GM10248 (cell line): ENCODE data around the gene MGLL.

Experiments
- CTCF ChIA-PET: fragments of 300-600 bp; sonication (Branson Sonifier 250); formaldehyde crosslinking; extraction: SDS; loops from one replicate; lab custom pipeline; 2021; ENCODE audit warnings: antibody characterized with exemption; lab: Yijun Ruan, JAX
- POLR2A ChIA-PET: fragments of 350-650 bp; sonication (Branson Sonifier 250); formaldehyde crosslinking; extraction: SDS; loops from one replicate; lab custom pipeline; 2020; ENCODE audit warnings: antibody characterized with exemption; lab: Yijun Ruan, JAX
- DNase-seq: peaks from one replicate; pipeline ENCODE4 v3.0.0; 2012; ENCODE audit errors: extremely low spot score
- TF ChIP-seq, protein P1 (sequence below): IDR thresholded peaks from 2 replicates; pipeline ENCODE4 v1.5.1; 2012; ENCODE audit warnings: mild to moderate bottlenecking, low read depth; ENCODE audit errors: extremely low read depth, missing control alignments, control extremely low read depth

The MGLL gene

DNA sequence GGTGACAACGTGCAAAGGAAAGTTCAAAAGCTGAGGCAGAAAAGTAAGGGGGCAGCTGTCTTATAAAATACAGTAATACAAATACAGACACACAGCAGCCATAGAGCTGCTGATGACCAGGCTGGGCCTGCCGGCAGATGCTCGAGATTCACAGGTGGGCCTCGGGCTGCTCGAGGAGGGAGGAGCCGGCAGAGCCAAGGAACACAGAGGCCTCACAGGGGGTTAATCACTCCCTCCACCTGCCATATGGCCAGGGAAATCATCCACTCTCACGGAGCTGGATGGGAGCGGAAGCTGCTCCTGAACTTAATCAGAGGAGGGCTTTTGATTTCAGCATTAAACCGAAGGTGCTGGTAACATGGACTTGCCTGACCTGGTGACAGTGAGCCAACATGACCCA is 29.6 kb upstream of the MGLL start:
- ChIA-PET POLR2A (no interaction called here), CTCF (interaction anchor here (1.5 kb wide), 1 partner anchor 8 kb away, joined by 3 read pairs; no protein-coding TSS in a partner anchor)
- no peak for DNase-seq
- TF ChIP-seq, protein P1, sequence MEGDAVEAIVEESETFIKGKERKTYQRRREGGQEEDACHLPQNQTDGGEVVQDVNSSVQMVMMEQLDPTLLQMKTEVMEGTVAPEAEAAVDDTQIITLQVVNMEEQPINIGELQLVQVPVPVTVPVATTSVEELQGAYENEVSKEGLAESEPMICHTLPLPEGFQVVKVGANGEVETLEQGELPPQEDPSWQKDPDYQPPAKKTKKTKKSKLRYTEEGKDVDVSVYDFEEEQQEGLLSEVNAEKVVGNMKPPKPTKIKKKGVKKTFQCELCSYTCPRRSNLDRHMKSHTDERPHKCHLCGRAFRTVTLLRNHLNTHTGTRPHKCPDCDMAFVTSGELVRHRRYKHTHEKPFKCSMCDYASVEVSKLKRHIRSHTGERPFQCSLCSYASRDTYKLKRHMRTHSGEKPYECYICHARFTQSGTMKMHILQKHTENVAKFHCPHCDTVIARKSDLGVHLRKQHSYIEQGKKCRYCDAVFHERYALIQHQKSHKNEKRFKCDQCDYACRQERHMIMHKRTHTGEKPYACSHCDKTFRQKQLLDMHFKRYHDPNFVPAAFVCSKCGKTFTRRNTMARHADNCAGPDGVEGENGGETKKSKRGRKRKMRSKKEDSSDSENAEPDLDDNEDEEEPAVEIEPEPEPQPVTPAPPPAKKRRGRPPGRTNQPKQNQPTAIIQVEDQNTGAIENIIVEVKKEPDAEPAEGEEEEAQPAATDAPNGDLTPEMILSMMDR, result no peak

DNA sequence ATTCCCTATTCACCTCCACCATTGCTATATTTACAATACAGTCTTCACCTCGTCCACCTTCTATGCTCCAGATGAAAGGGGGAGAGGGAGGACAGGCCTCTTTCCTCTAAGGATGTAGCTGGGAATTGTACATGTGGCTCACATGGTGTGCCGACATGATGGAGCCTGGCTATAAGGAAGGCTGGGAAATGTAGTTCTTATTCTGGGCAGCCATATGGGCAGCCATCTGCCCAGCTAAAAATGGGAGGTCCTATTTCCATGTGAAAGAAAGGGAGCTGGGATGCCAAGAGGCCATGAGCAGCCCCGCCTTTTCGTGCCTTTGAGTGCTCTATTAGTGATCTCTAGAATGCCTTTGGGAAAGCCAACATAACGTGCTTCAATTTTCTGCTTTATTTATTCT is 27.1 kb upstream of the MGLL start:
- DNase-seq, result no peak
- CTCF ChIA-PET, result interaction anchor here (2.1 kb wide), 1 partner anchor 15 kb away, joined by 6 read pairs; no protein-coding TSS in a partner anchor
- POLR2A ChIA-PET, result no interaction called here
- TF ChIP-seq, protein P1, result no peak

DNA sequence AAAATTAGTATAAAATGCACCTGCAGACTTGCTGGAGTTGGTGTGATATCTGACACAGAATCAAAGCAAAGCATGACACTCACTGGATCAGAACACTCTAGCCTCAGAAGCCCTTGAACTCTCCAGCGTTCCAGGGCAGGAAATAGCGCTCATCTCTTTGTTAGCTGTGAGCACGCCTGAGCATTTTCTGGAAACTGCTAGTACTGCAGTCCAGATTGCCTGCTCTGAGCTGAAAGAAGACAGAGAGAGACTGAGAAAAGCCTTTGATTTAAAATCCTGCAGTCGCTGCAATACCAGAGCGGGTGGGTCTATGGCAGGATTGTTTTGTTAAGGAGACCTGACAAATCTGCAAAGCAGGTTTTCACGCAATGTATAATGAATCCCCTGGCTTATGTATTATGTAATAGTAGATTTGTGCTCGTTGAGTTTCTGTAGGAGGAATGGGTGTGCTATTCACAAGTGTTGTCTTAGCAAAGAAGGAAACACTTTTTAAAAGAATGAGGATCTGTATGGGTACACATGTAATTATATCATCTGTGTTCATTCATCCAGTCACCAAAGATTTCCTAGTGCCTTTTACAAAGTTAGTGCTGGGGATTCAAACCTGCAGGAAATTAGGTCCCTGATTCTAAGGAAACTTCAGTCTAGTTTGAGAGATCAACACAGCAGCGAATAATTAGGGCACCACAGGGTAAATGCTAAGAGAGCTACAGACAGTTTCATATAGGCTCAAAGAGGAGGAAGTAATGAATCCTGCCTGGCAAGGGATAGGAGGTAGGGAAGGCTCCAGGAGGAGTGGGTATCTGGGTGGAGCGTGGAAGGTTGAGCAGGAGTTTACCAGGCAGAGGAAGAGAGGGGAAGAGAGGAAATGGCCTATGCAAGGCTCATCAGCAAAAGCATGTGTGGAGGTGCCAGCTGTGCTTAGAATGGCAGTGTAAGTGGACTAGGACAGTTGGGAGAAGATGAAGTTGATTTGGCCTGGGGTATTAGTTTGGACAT is 26.1 kb upstream of the MGLL start:
- TF ChIP-seq, protein P1, result no peak
- POLR2A ChIA-PET, result no interaction called here
- DNase-seq, result no peak
- CTCF ChIA-PET, result interaction anchor here (2.1 kb wide), 1 partner anchor 14 kb away, joined by 6 read pairs; no protein-coding TSS in a partner anchor

DNA sequence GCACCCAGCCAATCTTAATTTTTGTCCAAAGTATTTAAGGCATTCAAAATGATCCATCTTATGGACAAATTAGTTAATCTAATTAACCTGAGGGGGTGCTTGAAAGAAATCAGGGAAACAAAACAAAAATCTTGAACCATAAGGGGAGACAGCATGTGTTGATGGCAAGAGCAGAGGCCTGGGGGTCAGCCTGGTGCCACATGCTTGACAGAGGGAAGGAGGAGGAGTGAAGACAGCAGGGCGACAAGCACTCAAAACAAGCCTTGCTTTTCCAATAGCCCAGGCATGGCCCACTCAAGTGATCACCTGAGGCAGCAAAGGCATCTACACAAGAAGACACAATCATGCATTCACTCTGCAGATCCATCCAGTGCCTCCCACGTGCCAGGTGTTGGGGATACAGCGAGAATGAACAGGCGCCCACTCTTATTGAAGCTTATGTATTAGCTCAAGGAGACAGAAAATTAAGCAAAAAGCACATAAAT is 25.0 kb upstream of the MGLL start:
- no peak for DNase-seq
- TF ChIP-seq, protein P1, result no peak
- ChIA-PET POLR2A (no interaction called here), CTCF (interaction anchor here (2.1 kb wide), 1 partner anchor 13 kb away, joined by 6 read pairs; no protein-coding TSS in a partner anchor)

DNA sequence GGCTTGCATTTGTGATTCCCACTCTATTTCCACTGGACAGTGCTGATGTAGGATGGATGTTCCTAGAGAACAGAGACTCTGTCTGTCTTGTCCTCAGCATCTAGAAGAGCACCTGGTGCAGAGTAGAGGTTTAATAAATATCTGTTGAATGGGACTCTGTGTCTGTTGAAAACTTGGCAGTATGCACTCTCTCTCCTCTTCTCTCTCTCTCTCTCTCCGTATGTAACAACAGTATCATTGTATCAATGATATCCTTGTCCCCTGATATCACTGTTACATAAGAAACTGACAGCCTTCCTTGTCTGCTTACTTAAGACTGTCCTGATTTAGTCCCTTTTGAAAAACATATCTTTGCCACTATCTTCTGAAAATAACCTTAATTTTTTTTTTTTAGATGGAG is 24.3 kb upstream of the MGLL start:
- POLR2A ChIA-PET, result no interaction called here
- CTCF ChIA-PET, result no interaction called here
- TF ChIP-seq, protein P1, result no peak
- no peak for DNase-seq

DNA sequence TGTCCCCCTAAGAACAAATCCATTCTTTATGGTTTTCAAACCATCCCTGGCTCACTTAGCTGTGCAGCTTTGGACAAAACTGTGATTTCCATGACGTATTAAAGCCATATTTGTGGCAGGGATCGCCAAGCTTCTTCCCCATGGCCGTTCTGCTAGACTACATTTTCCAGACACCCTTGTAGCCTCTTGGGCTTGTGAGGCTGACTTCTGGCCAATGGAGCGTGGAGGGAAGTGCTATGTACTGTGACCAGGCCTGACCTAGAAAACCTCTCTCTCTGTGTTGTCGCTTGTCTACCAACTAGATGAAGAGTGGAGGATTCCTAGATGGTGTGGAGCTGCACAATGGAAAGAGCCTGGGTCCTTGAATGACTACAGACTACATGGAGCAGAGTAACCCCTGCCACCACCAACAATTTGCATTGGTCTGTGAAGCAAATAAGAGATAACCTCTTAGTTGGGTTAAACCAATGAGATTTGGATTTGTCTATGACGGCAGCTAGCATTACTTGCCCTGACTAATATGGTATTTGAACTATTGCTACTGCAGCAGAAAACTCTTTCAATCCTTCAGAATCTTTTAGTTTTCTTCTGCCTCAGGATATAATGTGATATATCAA is 22.1 kb upstream of the MGLL start:
- CTCF ChIA-PET, result interaction anchor here (1.0 to 1.5 kb wide), 2 partner anchors 11 to 30 kb away, joined by 3 to 4 read pairs; no protein-coding TSS in a partner anchor
- TF ChIP-seq, protein P1, result no peak
- POLR2A ChIA-PET, result no interaction called here
- peak; percentile 53 for DNase-seq
